HG02943 (cell line): Measurements from ENCODE around the gene ASCL2.

Source experiments
- ATAC-seq: cut with Tn5 transposase; IDR thresholded peaks from one replicate; pipeline ENCODE4 v1.9.1; 2021; ENCODE audit warnings: mild to moderate bottlenecking, low read depth, moderate library complexity; ENCODE audit not compliant: unreplicated experiment

Gene ASCL2

GRCh38 chr11:2309251-2310072 is 39.1 kb upstream of the ASCL2 start:
- ATAC-seq: no peak

GRCh38 chr11:2308713-2309112 is 38.3 kb upstream of the ASCL2 start:
- no peak for ATAC-seq

- ATAC-seq: no peak
These were observed 37.3 kb upstream of the ASCL2 start for GRCh38 chr11:2307501-2308331.

GRCh38 chr11:2306877-2307500 is 36.6 kb upstream of the ASCL2 start:
- no peak for ATAC-seq

GRCh38 chr11:2306452-2306823 is 36.0 kb upstream of the ASCL2 start:
- ATAC-seq: no peak

- ATAC-seq: no peak
These were observed 35.5 kb upstream of the ASCL2 start for GRCh38 chr11:2305788-2306451.

GRCh38 chr11:2305140-2305778 is 34.9 kb upstream of the ASCL2 start:
- no peak for ATAC-seq

- ATAC-seq: no peak
These were observed 34.2 kb upstream of the ASCL2 start for GRCh38 chr11:2304506-2305139.

- ATAC-seq: no peak
These were observed 33.5 kb upstream of the ASCL2 start for GRCh38 chr11:2303627-2304505.

GRCh38 chr11:2302896-2303626 is 32.7 kb upstream of the ASCL2 start:
- ATAC-seq: no peak

- peak; percentile 14 for ATAC-seq
These were observed 32.0 kb upstream of the ASCL2 start for GRCh38 chr11:2302306-2302895.

GRCh38 chr11:2301631-2302305 is 31.4 kb upstream of the ASCL2 start, which contains the start of the genes C11orf21 and TSPAN32:
Gene C11orf21 (minus strand): TSS chr11:2301918. CDS start chr11:2301808, 110 bp downstream.
Gene TSPAN32 (plus strand): TSS chr11:2302013. CDS start chr11:2302150, 137 bp downstream.
- peak; percentile 78 for ATAC-seq

GRCh38 chr11:2300936-2301630 is 30.7 kb upstream of the ASCL2 start:
- ATAC-seq: no peak

- no peak for ATAC-seq
These were observed 30.0 kb upstream of the ASCL2 start for GRCh38 chr11:2300290-2300935.

GRCh38 chr11:2299773-2300172 is 29.4 kb upstream of the ASCL2 start:
- no peak for ATAC-seq
